GM12874 (cell line): ENCODE results near the gene TMEM59.

Source experiments
- TF ChIP-seq, protein P1 (sequence below): IDR thresholded peaks from 2 replicates; pipeline ENCODE4 v1.5.1; 2011; ENCODE audit warnings: low read depth, mild to moderate bottlenecking, control low read depth, low read length, moderate library complexity; ENCODE audit not compliant: insufficient read depth

Gene TMEM59, protein sequence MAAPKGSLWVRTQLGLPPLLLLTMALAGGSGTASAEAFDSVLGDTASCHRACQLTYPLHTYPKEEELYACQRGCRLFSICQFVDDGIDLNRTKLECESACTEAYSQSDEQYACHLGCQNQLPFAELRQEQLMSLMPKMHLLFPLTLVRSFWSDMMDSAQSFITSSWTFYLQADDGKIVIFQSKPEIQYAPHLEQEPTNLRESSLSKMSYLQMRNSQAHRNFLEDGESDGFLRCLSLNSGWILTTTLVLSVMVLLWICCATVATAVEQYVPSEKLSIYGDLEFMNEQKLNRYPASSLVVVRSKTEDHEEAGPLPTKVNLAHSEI

DNA sequence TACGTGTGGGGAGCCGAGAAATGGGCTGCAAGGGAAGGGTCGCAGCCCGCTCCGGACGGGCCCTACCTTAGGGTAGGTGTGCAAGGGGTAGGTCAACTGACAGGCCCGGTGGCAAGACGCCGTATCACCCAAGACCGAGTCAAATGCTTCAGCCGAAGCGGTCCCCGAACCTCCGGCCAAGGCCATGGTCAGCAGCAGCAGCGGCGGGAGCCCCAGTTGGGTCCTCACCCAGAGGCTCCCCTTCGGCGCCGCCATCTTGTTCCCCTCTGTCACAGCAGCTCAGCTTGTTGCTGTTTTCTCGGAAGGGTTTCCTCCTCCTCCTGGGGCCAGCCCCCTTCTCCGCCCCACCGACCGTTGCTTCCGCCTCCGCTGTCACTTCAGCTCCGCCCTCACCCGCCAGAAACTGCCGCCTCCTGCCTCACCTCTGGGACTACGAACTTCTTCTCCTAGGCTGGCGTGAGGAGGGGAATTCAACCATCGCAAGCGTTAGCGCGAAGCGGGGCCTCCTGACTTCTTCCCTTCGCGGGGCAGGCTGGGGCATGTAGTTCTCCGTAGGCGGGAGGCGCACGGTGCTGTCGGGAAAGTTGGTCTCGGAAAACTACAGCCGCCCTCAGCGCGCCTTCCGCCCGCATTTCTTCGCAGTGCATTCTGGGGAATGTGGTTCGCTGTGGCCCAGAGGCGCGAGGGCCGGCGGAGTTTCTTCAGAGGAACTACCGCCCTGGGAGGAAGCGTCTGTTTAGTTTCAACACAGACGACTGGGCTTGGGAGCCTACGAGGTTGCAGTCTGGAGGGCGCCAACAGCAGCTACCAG is at the start of gene TMEM59, which contains the start of gene TCEANC2:
Gene TMEM59, minus strand, starts transcription at position 271 of the 811 bp plus-strand sequence. Its CDS starts 16 bp downstream, at position 255.
Gene TCEANC2, plus strand, starts transcription at position 675 of the 811 bp plus-strand sequence. CDS start 815 bp downstream, outside the sequence.
- TF ChIP-seq, protein P1, sequence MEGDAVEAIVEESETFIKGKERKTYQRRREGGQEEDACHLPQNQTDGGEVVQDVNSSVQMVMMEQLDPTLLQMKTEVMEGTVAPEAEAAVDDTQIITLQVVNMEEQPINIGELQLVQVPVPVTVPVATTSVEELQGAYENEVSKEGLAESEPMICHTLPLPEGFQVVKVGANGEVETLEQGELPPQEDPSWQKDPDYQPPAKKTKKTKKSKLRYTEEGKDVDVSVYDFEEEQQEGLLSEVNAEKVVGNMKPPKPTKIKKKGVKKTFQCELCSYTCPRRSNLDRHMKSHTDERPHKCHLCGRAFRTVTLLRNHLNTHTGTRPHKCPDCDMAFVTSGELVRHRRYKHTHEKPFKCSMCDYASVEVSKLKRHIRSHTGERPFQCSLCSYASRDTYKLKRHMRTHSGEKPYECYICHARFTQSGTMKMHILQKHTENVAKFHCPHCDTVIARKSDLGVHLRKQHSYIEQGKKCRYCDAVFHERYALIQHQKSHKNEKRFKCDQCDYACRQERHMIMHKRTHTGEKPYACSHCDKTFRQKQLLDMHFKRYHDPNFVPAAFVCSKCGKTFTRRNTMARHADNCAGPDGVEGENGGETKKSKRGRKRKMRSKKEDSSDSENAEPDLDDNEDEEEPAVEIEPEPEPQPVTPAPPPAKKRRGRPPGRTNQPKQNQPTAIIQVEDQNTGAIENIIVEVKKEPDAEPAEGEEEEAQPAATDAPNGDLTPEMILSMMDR: no peak

DNA sequence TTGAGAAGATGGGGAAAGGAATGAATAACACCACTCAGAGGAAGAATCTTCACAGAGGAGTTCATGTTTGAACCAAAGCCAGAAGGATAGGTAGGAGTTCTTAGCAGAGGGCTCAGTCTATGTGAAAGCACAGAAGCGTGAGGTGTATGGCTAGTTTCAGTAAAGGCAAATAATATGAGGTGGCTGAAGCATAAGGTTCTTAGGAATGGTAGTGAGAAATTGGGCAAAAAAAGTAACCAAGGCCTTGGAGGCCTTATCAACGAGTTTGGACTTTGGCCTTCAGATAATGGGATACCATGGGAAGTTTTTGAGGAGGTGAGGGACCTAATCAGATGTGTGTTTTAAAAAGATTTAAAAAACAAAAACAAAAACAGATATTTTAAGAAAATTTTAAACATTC is 47.5 kb upstream of the TMEM59 start:
- TF ChIP-seq, protein P1: no peak

DNA sequence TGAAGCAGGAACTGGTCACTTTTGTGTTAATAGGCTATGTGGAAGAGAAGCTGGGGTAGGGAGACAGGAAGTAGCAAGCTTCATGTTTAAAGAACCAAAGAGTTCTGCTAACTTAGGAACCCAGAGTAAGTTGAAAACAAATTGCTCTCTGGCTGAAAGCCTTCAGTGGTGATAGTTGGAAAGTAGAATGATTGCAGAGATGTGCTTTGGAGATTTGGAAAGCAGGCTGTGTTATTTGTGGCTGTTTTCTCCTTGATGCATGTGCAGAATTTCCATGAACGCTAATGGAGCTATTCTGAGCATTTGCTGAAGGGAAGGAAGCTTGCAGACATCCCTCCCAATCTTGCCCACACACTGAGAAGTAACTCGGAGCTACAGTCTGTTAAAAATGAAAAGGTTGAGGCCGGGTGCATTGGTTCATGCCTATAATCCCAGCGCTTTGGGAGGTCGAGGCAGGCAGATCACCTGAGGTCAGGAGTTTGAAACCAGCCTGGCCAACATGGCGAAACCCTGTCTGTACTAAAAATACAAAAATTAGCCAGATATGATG is 46.1 kb upstream of the TMEM59 start:
- TF ChIP-seq, protein P1: no peak

DNA sequence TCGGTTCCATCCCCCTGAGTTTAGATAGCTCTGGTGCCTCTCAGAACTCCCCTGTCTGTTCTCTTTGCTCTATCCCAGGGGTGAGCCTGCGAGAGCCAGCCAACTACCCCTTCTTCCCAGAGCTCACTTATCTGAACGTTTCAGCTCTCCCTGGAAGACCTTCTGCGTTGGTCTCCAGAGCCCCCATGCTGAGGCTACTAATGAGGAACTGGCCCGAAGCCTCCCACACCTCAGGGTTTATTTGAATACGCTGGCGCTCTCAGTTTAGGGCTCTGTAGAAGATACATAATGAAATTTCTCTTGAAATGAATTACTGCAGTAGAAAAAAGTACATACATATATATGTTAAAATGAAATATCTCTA is 43.9 kb upstream of the TMEM59 start:
- TF ChIP-seq, protein P1: no peak

DNA sequence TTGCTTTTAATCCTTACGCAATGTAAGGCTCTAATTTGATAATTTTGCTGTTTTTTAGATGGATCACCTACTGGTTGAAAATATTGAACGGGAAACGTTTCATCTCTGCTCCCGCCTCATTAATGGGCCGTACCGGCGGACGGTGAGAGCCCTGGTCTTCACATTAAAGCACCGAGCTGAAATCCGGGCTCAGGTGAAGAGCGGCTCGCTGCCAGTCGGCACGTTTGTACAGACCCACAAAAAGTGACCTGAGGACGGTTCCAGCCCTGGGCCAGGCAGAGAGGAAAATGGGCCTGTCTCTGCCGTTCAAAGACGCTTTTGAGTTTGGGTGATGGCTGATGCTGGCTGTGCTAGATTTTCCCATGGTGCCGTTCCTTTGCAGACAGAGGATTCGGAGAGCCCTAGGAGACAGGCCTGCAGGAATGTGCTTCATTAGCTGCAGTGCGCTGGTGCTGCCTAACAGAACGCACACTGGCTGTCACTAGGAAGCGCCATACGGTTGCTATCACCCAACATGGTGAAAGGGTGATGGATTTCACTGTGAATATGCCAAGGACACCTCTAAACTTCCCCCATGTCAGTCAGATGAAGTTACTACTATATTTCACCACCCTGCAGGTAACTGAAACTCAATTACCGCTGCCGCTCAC is 43.3 kb upstream of the TMEM59 start:
- TF ChIP-seq, protein P1: no peak

DNA sequence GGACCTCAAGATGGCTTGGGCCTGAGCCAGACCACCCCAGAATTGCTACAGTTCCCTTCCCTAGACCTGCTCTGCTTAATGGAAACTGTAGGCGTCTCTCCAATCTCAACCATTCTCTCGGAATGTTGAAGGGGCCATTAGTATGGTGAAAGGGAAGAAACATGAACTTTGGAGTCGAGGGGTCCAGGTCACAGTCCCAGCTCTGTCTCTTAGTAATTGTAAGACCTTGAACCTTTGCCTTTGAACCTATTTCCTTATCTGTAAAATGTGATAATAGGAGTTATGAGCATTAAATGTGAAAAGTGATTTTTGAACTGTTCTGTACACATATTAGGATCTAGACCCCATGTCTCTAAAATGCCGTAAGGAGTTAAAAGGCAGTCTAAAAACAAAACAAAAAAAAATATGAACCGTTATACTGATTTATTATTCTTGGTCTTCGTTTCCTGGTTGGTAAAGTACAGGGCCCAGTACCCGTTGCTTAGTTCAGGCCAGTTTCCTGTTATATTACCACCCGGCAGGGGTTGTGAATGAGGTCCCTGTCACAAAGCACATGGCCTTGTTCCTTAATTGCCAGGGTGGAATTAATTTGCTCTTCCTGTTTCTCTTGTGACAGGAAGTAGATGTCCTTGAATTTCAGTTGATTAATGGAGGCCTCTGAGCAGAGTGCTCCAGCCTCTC is 42.7 kb upstream of the TMEM59 start:
- TF ChIP-seq, protein P1: no peak
